Stimulated activated CD8-positive, alpha-beta memory T cell treated with anti-CD3 and anti-CD28 coated beads, Interleukin-12 subunit alpha, Interleukin-12 subunit beta, amount 100 ng/mL, for 24 hours (primary cell): ENCODE results near the gene MAMDC4.

ENCODE experiments used
- DNase-seq: peaks from one replicate; pipeline ENCODE4 v3.0.0-alpha.2; 2020; ENCODE audit errors: extremely low read depth

Gene MAMDC4

GRCh38 chr9:136890661-136891060, 38.5 kb downstream of the MAMDC4 start:
- no peak for DNase-seq

- no peak for DNase-seq
Observed at GRCh38 chr9:136896027-136896426, 43.9 kb downstream of the MAMDC4 start.

- no peak for DNase-seq
Observed at GRCh38 chr9:136898483-136899100, 46.4 kb downstream of the MAMDC4 start.

- no peak for DNase-seq
Observed at GRCh38 chr9:136899196-136899595, 47.0 kb downstream of the MAMDC4 start.

GRCh38 chr9:136900556-136900955, 48.4 kb downstream of the MAMDC4 start:
- DNase-seq, result no peak

GRCh38 chr9:136900988-136901515, 48.9 kb downstream of the MAMDC4 start:
- no peak for DNase-seq

- no peak for DNase-seq
Observed at GRCh38 chr9:136901516-136902258, 49.5 kb downstream of the MAMDC4 start.

GRCh38 chr9:136902259-136902821, 50.2 kb downstream of the MAMDC4 start:
- DNase-seq, result peak; percentile 64

- DNase-seq, result no peak
Observed at GRCh38 chr9:136903041-136903554, 51.0 kb downstream of the MAMDC4 start.

GRCh38 chr9:136906266-136906665, 54.1 kb downstream of the MAMDC4 start:
- no peak for DNase-seq

- no peak for DNase-seq
Observed at GRCh38 chr9:136907011-136907914, 55.1 kb downstream of the MAMDC4 start.
